GM19463 (cell line): ENCODE measurements around the gene ARHGEF1.

Experiments
- ATAC-seq: cut with Tn5 transposase; IDR thresholded peaks from one replicate; pipeline ENCODE4 v1.9.1; 2021; ENCODE audit warnings: mild to moderate bottlenecking, moderate library complexity; ENCODE audit not compliant: unreplicated experiment

Gene ARHGEF1

GRCh38 chr19:41880329-41880708 is 2.7 kb upstream of the ARHGEF1 start:
- ATAC-seq, result no peak

- ATAC-seq, result no peak
Measured at GRCh38 chr19:41883463-41883820, 458 bp downstream of the ARHGEF1 start.

- ATAC-seq, result peak; percentile 89
Measured at GRCh38 chr19:41883821-41884733, 1.1 kb downstream of the ARHGEF1 start.

- ATAC-seq, result no peak
Measured at GRCh38 chr19:41886761-41887710, 4.1 kb downstream of the ARHGEF1 start.

- no peak for ATAC-seq
Measured at GRCh38 chr19:41887711-41888382, 4.9 kb downstream of the ARHGEF1 start.

- ATAC-seq, result no peak
Measured at GRCh38 chr19:41888926-41889325, 5.9 kb downstream of the ARHGEF1 start.

GRCh38 chr19:41889896-41890295 is 6.9 kb downstream of the ARHGEF1 start:
- ATAC-seq, result no peak

GRCh38 chr19:41890936-41891335 is 8.0 kb downstream of the ARHGEF1 start:
- no peak for ATAC-seq

- ATAC-seq, result no peak
Measured at GRCh38 chr19:41892173-41892902, 9.4 kb downstream of the ARHGEF1 start.

GRCh38 chr19:41893899-41894298 is 10.9 kb downstream of the ARHGEF1 start:
- ATAC-seq, result no peak

GRCh38 chr19:41894350-41894749 is 11.4 kb downstream of the ARHGEF1 start:
- no peak for ATAC-seq

GRCh38 chr19:41895745-41896580 is 13.0 kb downstream of the ARHGEF1 start:
- no peak for ATAC-seq

GRCh38 chr19:41896581-41896942 is 13.6 kb downstream of the ARHGEF1 start:
- no peak for ATAC-seq

GRCh38 chr19:41897181-41897580 is 14.2 kb downstream of the ARHGEF1 start:
- ATAC-seq, result no peak

- ATAC-seq, result no peak
Measured at GRCh38 chr19:41897820-41898219, 14.8 kb downstream of the ARHGEF1 start.

GRCh38 chr19:41898235-41898634 is 15.3 kb downstream of the ARHGEF1 start:
- ATAC-seq, result no peak

GRCh38 chr19:41901707-41902360 is 18.9 kb downstream of the ARHGEF1 start:
- no peak for ATAC-seq

GRCh38 chr19:41902594-41902993 is 19.6 kb downstream of the ARHGEF1 start:
- no peak for ATAC-seq
